Dermis microvascular lymphatic vessel endothelial cell (primary cell): Measurements from ENCODE around the gene WFDC2. TPM values are rescaled to one million over a fixed set of nuclear protein-coding genes. Genes with fewer than 3 reads are reported as not detected.

Experiments
- DNase-seq, 2 donors: peaks; one replicate each; pipeline versions ENCODE4 v3.0.0 to v3.0.0-alpha.2; 2010; ENCODE audit warnings: low read depth in 2 of 2
- total RNA-seq: library from RNA; depleted of rRNA; stranded (reverse); fragments of >200 nt; gene quantifications from 2 replicates; pipeline ENCODE4 v1.2.1, GENCODE V29; 2014

Gene WFDC2, protein sequence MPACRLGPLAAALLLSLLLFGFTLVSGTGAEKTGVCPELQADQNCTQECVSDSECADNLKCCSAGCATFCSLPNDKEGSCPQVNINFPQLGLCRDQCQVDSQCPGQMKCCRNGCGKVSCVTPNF
- total RNA-seq, result not detected in 2 replicates

DNA sequence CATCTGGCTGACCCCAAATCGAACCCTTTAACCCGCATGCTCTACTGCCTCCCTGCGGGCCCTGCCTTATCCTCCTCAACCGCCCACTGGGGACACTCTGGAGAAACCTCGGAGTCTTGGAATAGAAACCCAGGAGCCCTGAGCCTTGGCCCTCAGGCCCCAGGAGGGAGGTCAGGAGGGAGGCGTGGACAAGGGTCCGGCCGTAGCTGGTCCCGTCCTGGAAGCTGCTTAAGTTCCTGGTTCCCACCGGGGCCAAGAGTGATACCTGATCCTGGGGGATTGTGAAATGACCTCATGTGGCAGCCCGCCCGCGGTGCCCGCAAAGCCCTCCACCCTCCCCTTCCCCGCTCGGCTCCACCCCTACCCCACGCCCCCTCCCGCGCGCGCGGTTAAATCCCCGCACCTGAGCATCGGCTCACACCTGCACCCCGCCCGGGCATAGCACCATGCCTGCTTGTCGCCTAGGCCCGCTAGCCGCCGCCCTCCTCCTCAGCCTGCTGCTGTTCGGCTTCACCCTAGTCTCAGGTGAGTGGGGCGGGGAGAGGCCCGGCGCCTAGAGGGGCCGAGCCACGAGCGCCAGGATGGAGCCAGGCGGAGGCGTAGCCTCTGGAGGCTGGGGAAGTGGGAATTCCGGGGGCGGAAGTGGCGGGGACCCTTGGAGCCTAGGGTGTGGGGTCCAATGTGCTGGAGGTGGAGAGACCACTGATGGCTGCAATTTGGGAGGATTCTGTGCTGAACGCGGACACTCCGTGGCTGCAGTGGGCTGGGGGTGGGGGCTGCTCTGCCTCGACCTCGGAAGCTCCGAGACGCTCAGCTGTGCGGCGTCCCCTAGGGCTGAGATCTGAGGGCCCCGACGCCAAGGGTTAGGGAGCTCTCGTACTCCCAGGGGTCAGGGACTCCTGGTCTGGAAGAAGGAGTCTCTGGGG lies at the start of gene WFDC2:
TSS of gene WFDC2 (plus strand) at position 418 of the 926 bp plus-strand sequence. CDS start at position 447, 29 bp downstream.
- no peak for DNase-seq

DNA sequence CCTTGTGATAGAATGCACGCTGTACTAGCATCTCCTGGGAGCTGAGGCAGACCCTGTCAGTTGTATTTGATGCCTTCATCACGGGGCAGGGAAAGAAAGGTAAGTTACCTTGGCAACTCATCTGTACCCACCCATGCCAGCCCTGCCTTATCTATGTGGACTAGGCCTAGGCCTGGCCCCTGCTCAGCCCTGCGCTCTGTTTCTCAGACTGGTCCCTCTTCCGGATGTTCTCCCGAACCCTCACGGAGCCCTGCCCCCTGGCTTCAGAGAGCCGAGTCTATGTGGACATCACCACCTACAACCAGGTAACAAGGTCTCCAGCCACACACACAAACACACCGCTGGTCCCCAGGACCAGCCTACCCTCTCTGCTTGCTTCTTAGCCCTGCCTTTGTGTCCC lies 49.4 kb upstream of the WFDC2 start:
- no peak for DNase-seq

DNA sequence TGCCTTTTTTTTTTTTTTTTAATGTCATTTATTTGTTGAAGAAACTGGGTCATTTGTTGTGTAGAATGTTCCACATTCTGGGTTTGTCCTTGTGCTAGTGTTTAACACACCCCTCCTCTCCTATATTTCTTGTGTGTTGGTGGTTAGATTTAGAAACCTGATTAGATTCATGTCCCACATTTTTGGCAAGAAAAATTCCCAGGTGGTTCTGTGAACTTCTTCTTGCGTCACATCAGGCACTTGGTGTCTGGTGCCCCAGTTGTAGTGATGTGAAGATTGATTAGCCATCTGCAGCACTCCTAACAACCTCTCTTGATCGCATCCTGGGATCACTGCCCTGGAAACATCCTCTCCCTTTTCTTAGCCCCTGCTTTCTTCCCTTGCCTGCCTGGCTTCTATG lies 45.9 kb upstream of the WFDC2 start:
- no peak for DNase-seq

DNA sequence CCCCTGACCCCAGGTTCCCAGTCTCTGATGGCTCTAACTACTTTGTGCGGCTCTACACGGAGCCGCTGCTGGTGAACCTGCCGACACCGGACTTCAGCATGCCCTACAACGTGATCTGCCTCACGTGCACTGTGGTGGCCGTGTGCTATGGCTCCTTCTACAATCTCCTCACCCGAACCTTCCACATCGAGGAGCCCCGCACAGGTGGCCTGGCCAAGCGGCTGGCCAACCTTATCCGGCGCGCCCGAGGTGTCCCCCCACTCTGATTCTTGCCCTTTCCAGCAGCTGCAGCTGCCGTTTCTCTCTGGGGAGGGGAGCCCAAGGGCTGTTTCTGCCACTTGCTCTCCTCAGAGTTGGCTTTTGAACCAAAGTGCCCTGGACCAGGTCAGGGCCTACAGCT lies 44.0 kb upstream of the WFDC2 start:
- no peak for DNase-seq

DNA sequence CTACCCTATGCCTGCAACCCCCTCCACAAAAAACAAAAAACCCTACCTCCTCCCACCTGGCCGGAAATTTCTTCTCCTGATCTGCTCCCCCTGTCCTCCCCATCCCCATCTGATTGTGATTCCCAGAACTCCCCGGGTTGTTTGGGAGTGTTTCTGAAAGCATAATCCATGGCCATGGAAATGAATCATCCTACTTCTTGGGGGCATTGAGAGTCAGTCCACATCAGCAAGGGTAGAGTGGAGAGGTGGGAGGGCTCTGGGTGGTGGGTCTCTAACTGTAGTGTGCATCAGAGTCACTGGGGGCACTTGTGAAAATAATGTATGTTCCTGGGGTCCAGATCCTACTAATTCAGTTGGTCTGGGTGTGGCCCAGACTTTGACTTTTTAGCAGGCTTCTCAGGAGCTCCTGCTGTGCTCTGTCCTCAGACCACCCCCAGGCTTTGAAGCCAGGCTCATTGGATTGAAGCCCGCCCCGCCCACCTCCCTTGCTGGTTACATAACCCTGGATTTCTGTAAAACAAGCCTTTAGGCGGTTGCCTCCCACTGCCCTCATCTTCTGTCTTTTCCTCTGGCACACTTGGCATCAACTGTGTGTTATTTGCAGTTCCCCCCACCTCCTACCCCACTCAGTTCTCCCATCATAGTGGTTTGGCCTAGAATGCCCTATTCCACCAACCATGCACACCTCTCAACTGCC lies 43.1 kb upstream of the WFDC2 start:
- DNase-seq, result no peak

DNA sequence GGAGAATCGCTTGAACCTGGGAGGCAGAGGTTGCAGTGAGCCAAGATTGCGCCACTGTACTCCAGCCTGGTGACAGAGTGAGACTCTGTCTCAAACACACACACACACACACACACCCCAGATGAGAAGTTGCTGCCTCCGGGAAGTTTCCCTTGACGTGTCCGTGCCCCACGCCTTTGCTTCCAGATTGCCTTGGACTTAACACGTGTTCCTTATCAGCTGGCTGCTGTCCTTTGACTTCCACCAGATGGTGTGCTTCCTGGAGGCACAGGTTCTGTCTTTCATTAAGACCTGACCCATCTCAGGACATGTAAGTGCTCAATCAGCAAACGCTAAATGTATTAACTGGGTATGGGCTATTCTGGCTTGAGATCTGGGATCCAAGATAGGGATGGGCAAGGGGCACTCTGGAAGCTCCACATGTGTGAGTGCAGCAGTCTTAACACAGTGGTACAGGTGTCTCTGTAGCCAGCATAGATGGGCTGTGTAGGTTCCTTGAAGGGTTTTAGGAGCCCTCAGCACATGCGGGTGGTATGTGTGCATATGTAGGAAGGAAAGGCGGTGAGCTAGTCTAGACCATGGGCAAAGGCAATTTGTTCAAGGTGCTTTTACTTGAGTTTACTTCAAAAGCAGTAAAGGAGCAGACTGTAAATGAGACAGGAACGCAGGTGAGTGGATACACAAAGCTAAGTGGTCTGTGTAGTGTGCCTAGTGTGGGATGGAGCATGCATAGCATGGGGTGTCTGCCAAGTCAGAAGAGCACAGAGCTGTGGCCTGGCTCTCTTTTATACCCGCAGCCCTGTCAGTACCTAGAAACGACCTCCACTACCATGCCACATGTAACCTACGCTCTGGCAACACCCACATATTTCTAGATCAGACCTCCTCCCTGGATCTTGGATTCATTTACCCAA lies 42.1 kb upstream of the WFDC2 start:
- DNase-seq, result no peak

DNA sequence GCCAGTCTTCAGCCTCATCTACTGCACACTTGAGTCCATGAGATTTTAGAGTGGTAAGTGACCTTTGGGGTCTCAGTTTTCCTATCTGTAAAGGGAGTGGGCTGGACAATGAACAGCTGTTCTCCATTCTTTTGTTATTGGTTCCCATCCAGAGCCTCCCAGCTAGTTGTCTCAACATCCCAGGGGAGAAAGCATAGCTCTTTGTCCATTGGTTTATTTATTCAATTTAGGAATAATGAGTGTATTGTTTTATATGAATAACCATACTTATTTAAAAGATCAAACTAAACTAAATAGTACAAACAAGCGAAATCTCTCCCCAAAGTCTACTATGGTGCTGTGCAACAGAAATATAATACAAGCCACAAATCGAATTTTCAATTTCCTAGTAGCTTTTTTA lies 39.9 kb upstream of the WFDC2 start:
- no peak for DNase-seq

DNA sequence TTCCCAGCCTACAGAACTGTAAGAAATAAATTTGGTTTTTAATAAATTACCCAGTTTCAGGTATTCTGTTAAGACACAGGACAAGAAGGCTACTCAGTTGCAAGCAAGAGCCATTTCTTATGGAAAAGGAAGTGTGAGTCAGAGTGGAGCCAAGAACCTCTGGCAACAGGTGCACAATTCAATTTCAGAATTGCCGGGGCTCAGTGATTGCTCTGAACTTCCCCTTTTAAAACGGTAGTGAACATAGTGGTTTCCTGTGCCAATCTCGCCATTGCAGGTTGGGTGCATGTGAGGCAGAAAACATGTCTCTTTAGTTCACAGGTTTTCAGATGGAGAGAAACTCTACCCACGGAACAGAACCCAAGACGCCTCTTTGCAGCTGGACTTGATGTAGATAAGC lies 37.3 kb upstream of the WFDC2 start:
- DNase-seq, result peak in 1 of 2 donors; percentile 38

DNA sequence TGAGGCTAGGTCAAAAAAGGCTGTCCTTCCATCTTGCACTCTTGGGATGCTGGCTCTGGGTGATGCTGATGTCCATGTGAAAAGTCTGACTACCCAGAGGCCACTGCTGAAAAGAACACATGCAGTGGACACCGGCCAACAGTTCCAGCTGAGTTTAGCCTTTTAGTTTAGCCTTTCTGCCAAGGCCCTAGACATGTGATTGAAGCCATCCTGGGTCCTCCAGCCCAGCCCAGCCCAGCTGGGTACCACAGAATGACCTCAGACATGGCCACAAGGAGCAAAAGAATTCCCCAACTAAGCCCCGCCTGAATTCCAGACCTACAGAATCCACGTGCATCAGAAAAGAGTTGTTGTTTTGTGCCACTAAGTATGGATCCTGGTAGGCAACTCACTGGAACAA lies 36.2 kb upstream of the WFDC2 start:
- DNase-seq, result no peak

DNA sequence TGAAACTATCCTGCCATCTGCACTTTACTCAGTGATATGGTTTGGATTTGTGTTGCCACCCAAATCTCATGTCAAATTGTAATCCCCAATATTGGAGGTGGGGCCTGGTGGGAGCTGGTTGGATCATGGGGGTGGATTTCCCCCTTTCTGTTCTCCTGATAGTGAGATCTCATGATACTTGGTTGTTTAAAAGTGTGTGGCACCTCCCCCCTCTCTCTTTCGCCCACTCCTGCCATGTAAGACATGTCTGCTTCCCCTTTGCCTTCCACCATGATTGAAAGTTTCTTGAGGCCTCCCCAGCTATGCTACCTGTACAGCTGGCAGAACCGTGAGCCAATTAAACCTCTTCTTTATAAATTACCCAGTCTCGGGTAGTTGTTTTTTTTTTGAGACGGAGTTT lies 35.6 kb upstream of the WFDC2 start:
- DNase-seq, result no peak

DNA sequence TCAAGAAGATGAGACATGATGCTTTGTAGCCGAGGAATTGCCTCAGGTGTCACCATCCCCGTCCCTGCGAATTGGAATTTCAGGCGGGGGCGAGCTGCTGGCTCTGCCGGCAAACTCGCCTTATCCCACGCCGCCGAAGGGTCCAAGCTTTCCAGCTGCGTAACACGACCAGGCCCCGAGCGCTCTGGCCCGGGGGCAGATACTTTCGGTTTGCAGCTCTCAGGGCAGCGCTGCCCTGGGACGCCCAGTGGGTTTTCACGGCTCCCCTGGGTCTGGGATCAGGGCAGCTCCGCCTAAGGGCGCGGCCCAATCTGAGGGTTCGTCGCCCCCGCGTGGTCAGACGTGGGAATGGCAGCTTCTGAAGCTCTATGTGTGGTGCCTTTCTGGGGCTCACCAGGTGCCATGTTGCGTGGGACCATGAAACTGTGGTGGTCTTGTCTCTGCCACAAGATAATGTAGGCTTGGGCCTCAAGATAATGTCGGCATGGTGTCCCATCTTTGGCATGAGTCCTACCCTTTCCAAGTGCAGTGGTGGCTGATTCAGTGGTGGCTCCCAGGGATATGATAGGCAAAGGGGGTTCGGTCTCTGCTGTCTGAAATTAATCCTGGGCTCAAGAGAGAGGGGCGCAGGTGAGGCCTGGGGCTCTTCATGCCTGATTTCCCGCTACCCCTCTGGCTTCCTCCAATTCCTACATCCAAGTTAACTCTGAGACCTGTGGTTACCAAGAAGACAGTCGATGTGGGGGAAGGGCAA lies 32.6 kb upstream of the WFDC2 start:
- DNase-seq, result peak; percentile 75 to 83

DNA sequence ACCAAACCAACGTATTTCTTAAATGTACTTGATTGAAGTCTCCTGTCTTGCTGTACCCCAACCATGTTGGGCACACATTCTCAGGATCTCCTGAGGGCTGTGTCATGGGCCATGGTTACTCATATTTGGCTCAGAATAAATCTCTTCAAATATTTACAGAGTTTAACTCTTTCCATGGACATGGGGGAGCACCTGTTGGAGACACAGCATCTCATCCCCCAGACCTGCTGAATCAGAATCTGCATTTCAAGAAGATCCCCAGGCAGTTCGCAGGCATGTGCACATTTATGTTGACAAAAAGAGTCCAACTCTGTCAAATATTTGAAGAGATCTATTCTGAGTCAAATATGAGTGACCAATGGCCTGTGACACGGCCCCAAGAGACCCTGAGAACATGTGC lies 29.1 kb upstream of the WFDC2 start:
- DNase-seq, result no peak

DNA sequence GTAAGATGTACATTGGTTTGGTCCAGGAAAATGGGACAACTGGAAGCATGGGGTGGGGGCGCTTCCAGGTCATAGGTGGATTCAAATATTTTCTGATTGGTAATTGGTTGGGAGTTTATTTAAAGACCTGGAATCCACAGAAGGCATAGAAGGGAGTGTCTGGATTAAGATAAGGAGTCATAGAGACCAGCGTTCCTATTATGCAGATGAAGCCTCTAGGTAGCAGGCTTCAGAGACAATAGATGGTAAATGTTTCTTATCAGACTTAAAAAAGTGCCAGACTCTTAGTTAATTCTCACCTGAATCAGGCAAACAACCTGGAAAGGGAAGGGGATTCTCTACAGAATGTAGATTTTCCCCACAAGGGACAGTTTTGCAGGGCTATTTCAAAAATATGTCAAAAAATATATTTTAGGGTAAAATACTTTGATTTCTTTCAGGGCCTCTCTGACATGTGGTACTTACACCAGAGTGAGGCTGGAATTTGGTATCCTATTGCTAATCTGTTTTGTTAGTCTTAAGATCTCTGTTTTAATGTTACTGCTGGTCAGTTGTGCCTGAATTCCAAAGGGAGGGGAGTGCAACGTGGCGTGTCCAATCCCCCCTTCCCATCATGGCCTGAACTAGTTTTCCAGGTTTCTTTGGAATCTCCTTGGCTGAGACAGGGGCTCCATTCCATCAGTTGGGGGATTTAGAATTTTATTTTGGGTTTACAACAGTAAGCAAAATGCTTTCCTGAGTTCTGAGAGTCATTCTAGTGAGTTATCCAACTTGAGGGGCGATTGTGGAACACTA lies 28.5 kb upstream of the WFDC2 start:
- DNase-seq, result no peak

DNA sequence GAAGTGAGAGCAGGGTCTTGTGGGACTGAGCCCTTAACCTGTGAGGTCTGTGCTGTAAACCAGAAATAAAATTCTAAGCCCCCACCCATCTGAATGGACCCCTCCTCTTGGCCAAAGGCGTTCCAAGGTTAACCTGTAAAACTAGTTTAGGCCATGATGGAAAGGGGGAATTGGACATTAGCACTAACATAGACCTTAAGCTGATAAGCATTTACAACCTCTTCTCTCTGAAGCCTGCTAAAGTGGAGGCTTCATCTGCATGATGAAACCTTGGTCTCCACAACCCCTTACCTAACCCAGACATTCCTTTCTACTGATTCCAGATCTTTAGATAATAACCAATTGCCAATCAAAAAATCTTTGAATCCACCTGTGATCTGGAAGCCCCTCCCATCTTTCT lies 27.8 kb upstream of the WFDC2 start:
- DNase-seq, result no peak

DNA sequence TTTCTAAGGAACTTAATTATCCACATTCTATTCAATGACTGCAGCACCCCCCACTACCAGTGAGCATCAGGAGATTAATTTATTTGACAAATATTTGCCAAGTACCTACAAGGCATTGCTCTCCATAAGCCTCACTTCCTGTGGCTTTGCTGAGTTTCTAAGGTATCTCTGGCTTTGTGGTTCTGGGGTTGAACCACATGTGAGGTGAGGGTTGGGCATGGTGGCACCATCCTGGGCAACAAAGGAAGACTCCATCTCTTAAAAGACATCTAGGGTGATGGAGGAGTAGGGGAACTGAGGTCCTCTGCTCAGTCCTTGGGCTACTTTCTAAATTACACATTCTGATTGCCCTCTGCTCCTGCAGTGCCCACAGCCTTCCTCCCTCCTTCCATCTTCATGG lies 25.5 kb upstream of the WFDC2 start:
- DNase-seq, result no peak

DNA sequence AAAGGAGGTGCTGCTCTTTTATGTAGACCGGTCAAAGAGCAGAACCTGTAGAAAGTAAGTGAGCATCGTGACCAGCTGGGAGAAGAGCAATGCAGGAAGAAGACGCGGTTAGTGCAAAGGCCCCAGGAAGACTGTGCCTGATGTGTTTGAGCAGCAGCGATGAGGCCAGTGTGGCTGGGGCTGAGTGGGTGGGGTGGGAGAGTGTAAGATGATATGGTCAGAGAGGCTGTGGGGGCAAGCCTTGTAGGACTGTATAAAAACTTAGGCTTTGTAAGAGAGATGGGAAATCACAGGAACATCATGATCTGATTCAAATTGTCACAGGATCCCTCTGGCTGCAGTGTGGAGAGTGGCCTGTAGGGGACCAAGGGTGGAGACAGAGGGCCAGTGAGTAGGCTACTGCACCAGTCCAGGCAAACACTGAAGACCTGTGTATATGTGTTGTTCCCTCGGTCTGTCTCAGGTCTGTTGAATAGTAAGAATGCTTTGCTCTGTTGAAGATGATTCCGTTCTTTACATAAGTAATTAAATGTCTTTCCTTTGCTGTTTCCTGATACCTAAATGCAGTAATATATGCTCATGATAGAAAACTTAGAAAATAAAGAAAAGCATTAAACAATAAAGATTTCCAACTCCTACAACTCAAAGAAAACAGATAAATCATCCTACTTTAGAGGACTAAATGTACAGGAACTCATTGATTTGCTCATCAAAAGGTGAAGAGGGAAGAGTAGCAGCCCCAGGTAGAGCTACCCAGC lies 23.6 kb upstream of the WFDC2 start:
- DNase-seq, result peak in 1 of 2 donors; percentile 23

DNA sequence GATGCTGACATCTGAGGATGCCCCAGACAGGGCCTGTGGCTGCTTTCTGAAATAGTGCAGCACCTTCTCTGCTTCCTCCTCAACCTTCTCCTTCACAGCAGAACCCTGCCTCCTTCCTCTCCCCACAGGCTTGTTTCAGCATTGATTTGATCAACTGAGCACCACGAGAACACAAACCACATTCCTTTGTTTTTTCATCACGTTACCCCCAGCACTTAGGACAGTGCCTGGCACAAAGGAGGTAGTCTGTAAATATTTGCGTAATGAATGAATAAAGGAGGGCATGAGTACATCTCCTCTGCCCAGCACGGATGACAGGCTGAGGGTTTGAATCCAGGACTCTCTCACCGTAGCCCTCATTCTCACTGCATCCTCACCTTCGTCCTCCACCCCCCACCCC lies 21.3 kb upstream of the WFDC2 start:
- DNase-seq, result no peak

DNA sequence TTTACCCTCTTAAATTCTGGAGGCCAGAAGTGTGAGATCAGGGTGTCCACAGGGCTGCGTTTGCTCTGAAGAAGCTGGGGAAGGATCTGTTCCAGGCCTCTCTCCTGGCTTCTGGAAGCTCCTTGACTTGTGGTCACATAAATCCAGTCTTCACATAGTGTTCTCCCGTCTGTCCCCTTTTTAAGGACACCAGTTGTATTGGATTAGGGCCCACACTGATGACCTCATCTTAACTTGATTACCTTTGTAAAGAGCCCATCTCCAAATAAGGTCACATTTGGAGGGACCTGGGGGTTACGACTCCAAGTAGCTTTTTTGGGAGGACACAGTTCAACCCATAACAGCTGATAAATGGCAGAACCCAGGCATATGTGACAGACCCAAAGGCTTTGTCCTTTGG lies 20.0 kb upstream of the WFDC2 start:
- no peak for DNase-seq
